GM19438 (cell line): ENCODE measurements around the gene LDLRAD4.

Experiments used
- ATAC-seq: cut with Tn5 transposase; IDR thresholded peaks from one replicate; pipeline ENCODE4 v1.9.1; 2021; ENCODE audit warnings: low read depth; ENCODE audit not compliant: unreplicated experiment

The LDLRAD4 gene

GRCh38 chr18:13378150-13378549 lies 159.6 kb downstream of the LDLRAD4 start:
- no peak for ATAC-seq

- ATAC-seq, result no peak
Observed at GRCh38 chr18:13379062-13379865, 160.7 kb downstream of the LDLRAD4 start.

- no peak for ATAC-seq
Observed at GRCh38 chr18:13379930-13380690, 161.6 kb downstream of the LDLRAD4 start.

- ATAC-seq, result no peak
Observed at GRCh38 chr18:13380691-13381070, 162.1 kb downstream of the LDLRAD4 start.

GRCh38 chr18:13381331-13381730 lies 162.8 kb downstream of the LDLRAD4 start:
- no peak for ATAC-seq

- no peak for ATAC-seq
Observed at GRCh38 chr18:13381944-13382365, 163.4 kb downstream of the LDLRAD4 start.

- no peak for ATAC-seq
Observed at GRCh38 chr18:13382366-13382953, 163.9 kb downstream of the LDLRAD4 start.

- ATAC-seq, result no peak
Observed at GRCh38 chr18:13382954-13383827, 164.6 kb downstream of the LDLRAD4 start.

- no peak for ATAC-seq
Observed at GRCh38 chr18:13386891-13387801, 168.6 kb downstream of the LDLRAD4 start.

- no peak for ATAC-seq
Observed at GRCh38 chr18:13387855-13388548, 169.4 kb downstream of the LDLRAD4 start.

- no peak for ATAC-seq
Observed at GRCh38 chr18:13388586-13389490, 170.3 kb downstream of the LDLRAD4 start.

- no peak for ATAC-seq
Observed at GRCh38 chr18:13389491-13390131, 171.1 kb downstream of the LDLRAD4 start.

GRCh38 chr18:13390196-13390595 lies 171.6 kb downstream of the LDLRAD4 start:
- no peak for ATAC-seq

- ATAC-seq, result no peak
Observed at GRCh38 chr18:13390711-13391110, 172.2 kb downstream of the LDLRAD4 start.

- ATAC-seq, result no peak
Observed at GRCh38 chr18:13392029-13392750, 173.6 kb downstream of the LDLRAD4 start.

GRCh38 chr18:13392899-13393298 lies 174.3 kb downstream of the LDLRAD4 start:
- ATAC-seq, result no peak

- ATAC-seq, result no peak
Observed at GRCh38 chr18:13393338-13393737, 174.8 kb downstream of the LDLRAD4 start.
